Left renal cortex interstitium (tissue), 4 donors: ENCODE measurements around the gene DISC1. TPM values are rescaled to one million over a fixed set of nuclear protein-coding genes. Genes with fewer than 3 reads are reported as not detected.

ENCODE experiments used
- DNase-seq, 4 donors: peaks; one replicate each; pipeline ENCODE4 v3.0.0-alpha.2; 2013; ENCODE audit warnings: low read depth in 4 of 4, low spot score in 2 of 4, missing footprints in 1 of 4
- polyA plus RNA-seq, 4 donors: library from polyadenylated mRNA; unstranded; fragments of 120-200 nt; gene quantifications; one replicate each; pipeline ENCODE4 v1.2.1, GENCODE V29; 2013; ENCODE audit not compliant: insufficient read length in 4 of 4

The DISC1 gene
- polyA plus RNA-seq, 4 donors = 5.3 to 6.6 (median 5.6) TPM

DNA sequence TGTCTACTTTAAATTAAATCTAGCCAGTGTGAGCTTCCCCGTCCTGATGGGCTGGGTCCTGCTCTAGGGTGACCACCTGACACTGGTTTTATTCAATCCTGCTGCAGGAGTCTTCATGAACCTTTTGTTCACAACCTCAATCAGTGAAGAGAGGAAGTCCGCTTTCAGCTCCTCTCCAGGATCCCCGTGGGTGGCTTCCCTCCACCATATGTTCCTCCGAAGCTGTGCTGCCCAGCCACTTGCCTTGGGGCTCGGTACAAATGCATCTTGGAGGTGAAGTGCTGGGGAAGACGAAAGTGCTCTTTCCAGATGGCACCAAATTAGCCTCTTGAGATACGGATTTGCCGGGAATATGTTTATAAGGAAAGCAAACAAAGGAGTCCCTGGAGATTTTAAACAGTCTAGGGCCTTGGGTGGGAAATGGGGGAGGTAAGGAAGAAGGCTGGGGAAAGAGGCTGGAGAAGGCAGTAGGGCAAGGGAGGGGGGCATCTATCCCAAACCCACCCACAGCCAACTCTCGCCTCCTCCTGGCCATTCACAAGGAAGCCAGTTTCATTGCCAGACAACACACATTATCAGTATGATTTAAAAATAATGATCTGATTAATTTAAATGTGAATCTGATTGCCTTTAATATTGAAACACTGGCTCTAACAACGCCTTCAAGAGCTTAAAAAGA lies 430.8 kb downstream of the DISC1 start:
- no peak for DNase-seq

GRCh38 chr1:232057896-232058274 lies 431.3 kb downstream of the DISC1 start:
- DNase-seq = no peak

- DNase-seq = no peak
Measured at GRCh38 chr1:232059726-232060374, 433.3 kb downstream of the DISC1 start.

DNA sequence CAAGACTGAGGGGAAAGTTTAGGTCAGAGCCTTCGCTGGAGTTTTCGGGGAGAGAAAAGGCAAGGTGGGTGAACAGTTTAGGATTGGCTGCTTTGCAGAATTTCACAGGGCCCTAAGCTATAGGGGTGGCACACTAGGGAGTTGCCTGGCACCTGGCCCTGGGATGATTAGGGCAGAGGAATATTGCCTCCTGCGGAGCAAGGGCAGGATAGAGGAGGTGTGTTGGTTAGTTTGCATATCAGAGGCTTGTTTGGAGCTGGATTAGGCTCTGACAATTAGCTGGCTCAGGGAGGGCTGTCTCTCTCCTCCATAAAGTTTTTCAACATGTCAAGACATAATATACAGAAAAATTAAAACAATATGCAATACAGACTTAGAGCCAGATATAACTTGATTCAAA lies 436.4 kb downstream of the DISC1 start:
- DNase-seq = no peak

DNA sequence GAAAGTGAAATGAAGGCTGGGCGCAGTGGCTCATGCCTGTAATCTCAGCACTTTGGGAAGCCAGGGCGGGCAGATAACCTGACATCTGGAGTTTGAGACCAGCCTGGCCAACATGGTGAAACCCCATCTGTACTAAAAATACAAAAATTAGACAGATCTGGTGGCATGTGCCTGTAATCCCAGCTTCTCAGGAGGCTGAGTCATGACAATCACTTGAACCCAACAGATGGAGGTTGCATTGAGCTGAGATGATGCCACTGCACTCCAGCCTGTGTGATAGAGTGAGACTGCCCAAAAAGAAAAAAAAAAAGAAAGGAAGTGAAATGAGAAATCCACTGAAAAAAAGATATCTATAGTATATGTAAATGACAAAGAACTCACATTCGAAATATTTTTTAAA lies 439.9 kb downstream of the DISC1 start:
- DNase-seq = no peak

- no peak for DNase-seq
Measured at GRCh38 chr1:232074265-232074664, 447.7 kb downstream of the DISC1 start.

GRCh38 chr1:232077809-232078208 lies 451.2 kb downstream of the DISC1 start:
- DNase-seq = no peak

GRCh38 chr1:232084584-232085223 lies 458.1 kb downstream of the DISC1 start:
- DNase-seq = peak in 3 of 4 donors; percentile 6 to 41 (median 13)

DNA sequence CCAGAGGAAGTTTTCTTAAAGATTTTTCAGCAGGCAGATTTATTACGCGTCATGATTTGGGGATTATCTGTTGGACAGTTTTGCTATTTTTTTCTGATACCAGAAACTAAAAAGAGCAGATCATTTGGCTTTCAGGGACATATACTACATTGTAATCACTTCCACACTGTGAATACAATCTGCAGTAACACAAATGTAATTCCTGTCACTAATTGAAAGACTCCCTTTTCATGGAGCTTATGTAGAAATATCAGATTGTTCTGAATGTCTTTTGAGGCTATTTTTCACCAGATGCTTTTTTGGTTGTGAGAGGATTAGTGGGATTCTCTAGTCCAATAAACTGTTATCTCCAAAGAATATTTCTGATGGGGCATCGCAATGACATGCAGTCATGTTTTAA lies 464.2 kb downstream of the DISC1 start:
- no peak for DNase-seq

Other genes starting within 250 kb of the DISC1 start
- 10 to 100 TPM; 31.8 to 44.2 (median 38.0) TPM for gene EGLN1, start 204.5 kb upstream of the DISC1 start, polyA plus RNA-seq
- 10 to 100 TPM; 47.0 to 63.9 (median 55.2) TPM for gene TSNAX, start 98.1 kb upstream of the DISC1 start, polyA plus RNA-seq